Left colon (tissue), 2 donors: ENCODE data around the gene KAZN. TPM values are rescaled to one million over a fixed set of nuclear protein-coding genes. Genes with fewer than 3 reads are reported as not detected.
"Not testable (repeated sequence)": the region's sequence is repeated elsewhere in the genome, so short reads cannot be mapped to it uniquely, and the experiment has no call there.

Experiments
- ATAC-seq: fragments of 200-7000 bp; cut with Tn5 transposase; one replicate; pipeline ENCODE4 v1.9.1; 2020; ENCODE audit warnings: mild to moderate bottlenecking, moderate library complexity
- DNase-seq, 2 donors: peaks; one replicate each; pipeline ENCODE4 v3.0.0-alpha.2; 2020
- intact Hi-C, 2 donors: fragments of 100-400 bp; cut with DNase I in 1 of 2; cut with micrococcal nuclease in 1 of 2; formaldehyde crosslinking; loops; one replicate each; pipeline versions ENCODE4 v1.11.2 to v1.14.0; 2022; cut with DNase I, micrococcal nuclease
- total RNA-seq, 2 donors: library from RNA; stranded (reverse); fragmentation: NEBNext Ultra II Directional; extraction: Animal tissue kit (Norgen Biotek cat#: 25700); gene quantifications; one replicate each; pipeline ENCODE4 v1.2.1, GENCODE V29; 2021
- donor health status: DM: no; HTN: no; CAD: no.
- donor health status: DM: yes; HTN: yes; CAD: no.

The KAZN gene
- total RNA-seq, 2 donors from 2014 or later, result 11.4 to 14.2 TPM

- no peak for DNase-seq
- intact Hi-C loops, result loop anchor here in 1 of 2 donors (10.0 kb wide), 1 partner anchor 154 kb away; no protein-coding TSS in a partner anchor
- no peak for ATAC-seq
Measured at GRCh38 chr1:15120251-15120945, 521.9 kb downstream of the KAZN start.

GRCh38 chr1:15122331-15122730 is 523.8 kb downstream of the KAZN start:
- intact Hi-C loops, result loop anchor here in 1 of 2 donors (10.0 kb wide), 1 partner anchor 152 kb away; no protein-coding TSS in a partner anchor
- no peak for ATAC-seq
- no peak for DNase-seq

- ATAC-seq, result no peak
- intact Hi-C loops, result loop anchor here in 1 of 2 donors (10.0 kb wide), 1 partner anchor 152 kb away; no protein-coding TSS in a partner anchor
- no peak for DNase-seq
Measured at GRCh38 chr1:15123270-15123669, 524.8 kb downstream of the KAZN start.

GRCh38 chr1:15123925-15124324 is 525.4 kb downstream of the KAZN start:
- intact Hi-C loops, result loop anchor here in 1 of 2 donors (10.0 kb wide), 1 partner anchor 151 kb away; no protein-coding TSS in a partner anchor
- ATAC-seq (no peak), DNase-seq (no peak)

- no peak for ATAC-seq
- DNase-seq, result no peak
- intact Hi-C loops, result loop anchor here in 1 of 2 donors (10.0 kb wide), 1 partner anchor 150 kb away; no protein-coding TSS in a partner anchor
Measured at GRCh38 chr1:15124362-15125100, 526.0 kb downstream of the KAZN start.

GRCh38 chr1:15125101-15125745 is 526.7 kb downstream of the KAZN start:
- intact Hi-C loops, result loop anchor here in 1 of 2 donors (10.0 kb wide), 1 partner anchor 150 kb away; no protein-coding TSS in a partner anchor
- DNase-seq (no peak), ATAC-seq (no peak)

GRCh38 chr1:15128077-15128476 is 529.6 kb downstream of the KAZN start:
- intact Hi-C loops, result loop anchor here (2.0 to 10.0 kb wide), 2 partner anchors 147 to 177 kb away; no protein-coding TSS in a partner anchor
- DNase-seq, result no peak
- ATAC-seq, result no peak

- intact Hi-C loops, result loop anchor here (2.0 to 10.0 kb wide), 2 partner anchors 146 to 176 kb away; no protein-coding TSS in a partner anchor
- ATAC-seq (peak; percentile 96), DNase-seq (peak in 1 of 2 donors; percentile 85)
Measured at GRCh38 chr1:15128520-15129313, 530.2 kb downstream of the KAZN start.

GRCh38 chr1:15129944-15130343 is 531.5 kb downstream of the KAZN start:
- ATAC-seq, result no peak
- DNase-seq, result no peak
- intact Hi-C loops, result loop anchor here (2.0 to 10.0 kb wide), 3 partner anchors 145 to 175 kb away; no protein-coding TSS in a partner anchor

GRCh38 chr1:15130607-15131006 is 532.1 kb downstream of the KAZN start:
- ATAC-seq, result no peak
- intact Hi-C loops, result loop anchor here in 1 of 2 donors (5.0 kb wide), 1 partner anchor 172 kb away; no protein-coding TSS in a partner anchor
- DNase-seq, result no peak

- ATAC-seq, result no peak
- intact Hi-C loops, result loop anchor here in 1 of 2 donors (5.0 kb wide), 1 partner anchor 169 kb away; no protein-coding TSS in a partner anchor
- no peak for DNase-seq
Measured at GRCh38 chr1:15132965-15133364, 534.5 kb downstream of the KAZN start.

- no peak for DNase-seq
- intact Hi-C loops, result loop anchor here in 1 of 2 donors (5.0 kb wide), 1 partner anchor 168 kb away; no protein-coding TSS in a partner anchor
- ATAC-seq, result no peak
Measured at GRCh38 chr1:15134285-15134684, 535.8 kb downstream of the KAZN start.

GRCh38 chr1:15135604-15136003 is 537.1 kb downstream of the KAZN start:
- DNase-seq, intact Hi-C loops, ATAC-seq: not testable (repeated sequence)

- intact Hi-C loops, result no loop called here
- ATAC-seq (no peak), DNase-seq (no peak)
Measured at GRCh38 chr1:15137809-15138208, 539.3 kb downstream of the KAZN start.

- ATAC-seq (peak; percentile 37), DNase-seq (no peak)
- intact Hi-C loops, result no loop called here
Measured at GRCh38 chr1:15139654-15140350, 541.3 kb downstream of the KAZN start.

GRCh38 chr1:15141935-15142539 is 543.6 kb downstream of the KAZN start:
- intact Hi-C loops, result no loop called here
- no peak for ATAC-seq
- DNase-seq, result no peak

GRCh38 chr1:15145327-15145726 is 546.8 kb downstream of the KAZN start:
- intact Hi-C loops, result loop anchor here in 1 of 2 donors (5.0 kb wide), 1 partner anchor 127 kb away; no protein-coding TSS in a partner anchor
- DNase-seq (no peak), ATAC-seq (no peak)
